ENCODE data around the gene ALDH3B1.
"Not testable (repeated sequence)": the region's sequence is repeated elsewhere in the genome, so short reads cannot be mapped to it uniquely, and the experiment has no call there.

ALDH3B1 gene

DNA sequence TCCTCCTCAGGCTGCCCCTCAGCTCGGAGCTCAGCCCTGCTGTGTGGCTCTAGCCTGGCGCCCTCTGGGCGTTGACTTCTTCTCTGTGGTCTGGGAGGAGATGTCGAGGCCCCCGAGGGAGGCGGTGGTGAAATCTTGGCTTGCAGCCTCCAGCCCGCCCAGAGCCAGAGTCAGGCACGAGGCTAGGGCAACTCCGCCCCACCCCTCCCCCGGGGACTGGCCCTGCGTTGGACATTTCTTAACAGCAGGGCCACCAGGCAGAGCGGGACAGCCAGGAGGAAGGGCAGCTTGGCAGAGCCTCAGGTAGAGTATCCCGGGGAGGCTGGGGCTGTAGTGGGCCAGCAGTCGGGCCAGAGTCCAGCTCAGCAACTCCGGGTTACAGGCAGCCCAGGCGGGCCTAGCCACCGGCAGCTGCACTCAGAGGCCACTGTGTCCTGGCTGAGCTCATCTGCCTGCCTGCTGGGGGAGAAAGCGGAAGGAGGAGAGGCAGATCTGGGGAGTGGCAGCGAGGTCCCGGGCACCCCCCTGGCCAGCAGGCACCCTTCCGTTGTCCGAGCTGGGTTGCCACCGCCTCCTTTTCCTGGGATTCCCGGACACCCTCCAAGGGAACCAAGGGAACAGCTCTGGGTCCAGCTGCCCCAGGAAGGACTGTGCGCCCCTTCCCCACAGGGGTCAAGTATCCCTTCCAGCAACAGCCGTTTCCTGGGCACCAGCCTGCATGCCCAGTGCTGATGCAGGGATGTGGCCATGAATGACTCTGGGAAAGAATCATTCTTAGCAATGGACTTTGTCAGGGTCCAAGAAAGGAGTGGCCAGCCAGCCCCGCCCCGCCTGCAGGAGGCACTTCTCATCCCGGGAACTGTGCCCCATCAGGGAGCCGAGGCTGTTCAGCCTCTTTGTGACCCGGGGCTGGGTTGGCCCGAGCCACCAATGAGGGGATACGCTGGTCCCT is at the start of gene ALDH3B1:
ALDH3B1 (plus strand) TSS at position 238 of the 952 bp plus-strand sequence. CDS start 4,971 bp downstream, outside the sequence.
- DNase-seq, result peak; percentile 32

DNA sequence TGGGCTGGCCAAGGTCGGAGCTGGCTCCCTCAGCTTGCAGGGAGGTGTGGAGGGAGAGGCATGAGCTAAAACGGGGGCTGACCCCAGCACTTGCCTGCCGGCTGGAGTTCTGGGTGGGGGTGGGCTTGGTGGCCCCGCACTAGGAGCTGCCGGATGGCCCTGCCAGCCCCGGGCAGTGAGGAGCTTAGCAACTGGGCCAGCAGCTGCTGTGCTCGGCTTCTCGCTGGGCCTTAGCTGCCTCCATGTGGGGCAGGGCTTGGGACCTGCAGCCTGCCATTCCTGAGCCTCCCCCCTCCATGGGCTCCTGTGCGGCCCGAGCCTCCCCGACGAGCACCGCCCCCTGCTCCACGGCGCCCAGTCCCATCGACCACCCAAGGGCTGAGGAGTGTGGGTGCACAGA is 46.9 kb upstream of the ALDH3B1 start:
- DNase-seq, result not testable (repeated sequence)

- DNase-seq, result not testable (repeated sequence)
Observed at GRCh38 chr11:67963879-67964278, 46.2 kb upstream of the ALDH3B1 start.

- not testable (repeated sequence) for DNase-seq
Observed at GRCh38 chr11:67964746-67965145, 45.4 kb upstream of the ALDH3B1 start.

DNA sequence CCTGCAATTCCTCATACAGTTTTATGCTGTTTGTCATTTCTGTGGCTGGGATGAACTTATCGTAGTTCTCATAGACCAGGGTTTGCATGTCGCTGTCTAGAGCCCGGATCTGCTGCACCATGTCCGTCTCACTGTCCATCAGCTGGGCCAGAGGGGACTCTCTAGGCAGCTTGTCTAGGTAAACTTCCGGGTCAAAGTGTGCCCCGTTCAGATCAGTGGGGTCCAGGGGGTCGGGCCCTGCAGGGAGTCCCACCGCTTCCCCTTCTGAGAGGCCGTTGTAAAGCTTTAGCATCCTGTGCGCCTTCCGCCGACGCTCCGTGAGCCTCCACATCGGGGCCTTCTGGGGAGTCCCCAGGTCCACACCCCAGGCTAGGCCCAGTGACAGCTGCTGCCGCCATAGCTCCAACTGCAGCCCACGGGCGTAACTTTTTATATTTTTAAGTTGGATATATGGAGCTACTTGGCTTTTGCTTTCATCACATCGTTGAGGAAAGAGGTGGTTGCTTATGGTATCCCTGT is 44.2 kb upstream of the ALDH3B1 start:
- not testable (repeated sequence) for DNase-seq

DNA sequence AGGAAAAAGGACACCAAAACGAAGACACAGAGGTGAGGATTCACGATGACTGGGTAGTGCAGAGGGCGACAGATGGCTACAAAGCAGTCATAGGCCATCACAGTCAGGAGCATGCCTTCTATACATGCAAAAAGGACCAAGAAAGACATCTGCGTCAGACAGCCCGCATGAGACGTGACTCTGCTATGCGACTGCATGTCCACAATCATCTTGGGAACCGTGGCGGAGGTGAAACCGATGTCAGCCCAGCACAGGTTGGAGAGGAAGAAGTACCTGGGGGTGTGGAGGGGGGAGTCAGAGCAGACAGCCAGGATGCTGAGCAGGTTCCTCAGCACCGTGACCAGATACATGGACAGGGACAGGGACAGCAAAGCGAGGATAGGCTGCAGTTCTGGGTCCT is 35.4 kb upstream of the ALDH3B1 start:
- not testable (repeated sequence) for DNase-seq

GRCh38 chr11:67978766-67979418 is 31.2 kb upstream of the ALDH3B1 start:
- not testable (repeated sequence) for DNase-seq

DNA sequence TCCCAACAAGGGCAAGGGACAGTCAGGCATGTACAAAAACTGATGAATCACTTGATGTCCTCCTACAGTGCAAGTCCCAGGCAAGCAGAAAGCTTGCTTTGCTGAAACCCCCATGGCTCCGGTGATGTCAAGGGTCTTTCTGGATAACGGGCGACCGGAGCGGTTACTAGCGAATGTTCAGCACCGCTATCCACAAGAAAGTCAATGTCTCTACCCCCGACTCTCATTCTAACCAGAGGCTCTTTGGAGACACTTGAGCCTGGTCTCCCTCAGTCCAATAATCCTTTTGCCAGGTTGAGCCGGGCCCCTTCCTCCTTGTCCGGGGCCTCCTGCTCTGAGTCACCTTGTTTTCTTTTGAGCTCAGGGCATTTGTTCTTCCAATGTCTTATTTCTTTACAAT is 28.9 kb upstream of the ALDH3B1 start:
- DNase-seq, result not testable (repeated sequence)

- not testable (repeated sequence) for DNase-seq
Observed at GRCh38 chr11:67982255-67982857, 27.8 kb upstream of the ALDH3B1 start.

- DNase-seq, result no peak
Observed at GRCh38 chr11:67983951-67984350, 26.2 kb upstream of the ALDH3B1 start.

GRCh38 chr11:67985302-67985701 is 24.8 kb upstream of the ALDH3B1 start:
- DNase-seq, result not testable (repeated sequence)

- DNase-seq, result not testable (repeated sequence)
Observed at GRCh38 chr11:67990546-67991346, 19.4 kb upstream of the ALDH3B1 start.

DNA sequence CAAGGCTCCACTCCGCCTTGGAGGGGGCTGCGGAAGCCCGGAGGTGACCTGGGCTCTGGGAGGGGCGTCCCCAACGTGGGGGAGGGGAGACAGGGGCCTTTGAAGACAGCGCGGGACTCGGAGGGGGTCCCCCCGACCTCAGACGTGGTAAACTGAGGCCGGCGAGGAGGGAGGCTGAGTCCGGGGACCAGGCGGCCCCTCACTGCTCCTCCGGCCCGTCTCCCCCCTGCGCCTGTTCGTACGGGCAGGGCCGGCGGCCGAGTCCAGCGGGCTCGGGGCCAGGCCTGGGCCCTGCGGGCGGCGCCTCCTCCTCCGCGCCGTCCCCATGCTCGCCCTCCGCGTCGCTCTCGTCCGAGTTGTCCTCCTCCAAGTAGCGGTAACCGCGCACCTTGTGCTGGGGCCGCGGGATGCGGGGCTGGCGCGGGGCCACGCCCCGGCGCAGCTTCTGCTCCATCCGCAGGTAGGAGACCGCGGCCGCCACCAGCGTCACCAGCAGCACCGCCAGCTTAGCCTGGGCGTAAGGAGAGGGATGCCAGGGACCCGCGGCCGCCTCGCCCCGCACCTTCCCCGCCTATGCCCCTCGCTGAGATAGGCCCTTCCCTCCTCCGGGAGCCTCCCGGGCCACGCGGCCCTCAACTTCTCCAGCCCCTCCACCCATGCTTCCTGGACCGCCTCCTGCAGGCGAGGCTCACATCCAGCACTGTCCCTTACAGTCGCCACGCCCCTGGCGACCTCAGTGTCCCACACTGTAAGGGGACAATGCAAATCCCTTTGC is 18.6 kb upstream of the ALDH3B1 start:
- DNase-seq, result not testable (repeated sequence)

- not testable (repeated sequence) for DNase-seq
Observed at GRCh38 chr11:67993821-67994220, 16.3 kb upstream of the ALDH3B1 start.

- not testable (repeated sequence) for DNase-seq
Observed at GRCh38 chr11:67994387-67994786, 15.7 kb upstream of the ALDH3B1 start.

GRCh38 chr11:67995129-67995528 is 15.0 kb upstream of the ALDH3B1 start:
- not testable (repeated sequence) for DNase-seq

DNA sequence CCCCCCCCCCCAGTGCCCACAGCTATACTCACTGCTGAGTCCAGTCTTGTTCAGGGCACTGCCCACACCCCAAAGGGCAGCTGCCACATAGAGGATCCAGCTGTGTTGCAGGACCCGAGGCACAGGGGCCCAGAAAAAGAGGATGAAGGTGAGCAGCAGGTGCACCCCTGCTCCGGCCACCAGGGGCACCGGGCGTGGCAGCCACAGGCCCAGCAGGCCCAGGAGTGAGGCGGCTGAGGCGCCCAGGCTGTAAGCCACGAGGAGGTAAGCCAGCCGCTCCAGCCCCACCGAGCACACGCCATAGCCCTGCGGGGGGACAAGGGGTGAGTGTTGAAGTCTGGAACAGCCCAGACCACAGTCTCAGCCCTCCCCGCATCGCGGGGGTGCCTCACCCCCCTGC is 14.5 kb upstream of the ALDH3B1 start:
- DNase-seq, result not testable (repeated sequence)

DNA sequence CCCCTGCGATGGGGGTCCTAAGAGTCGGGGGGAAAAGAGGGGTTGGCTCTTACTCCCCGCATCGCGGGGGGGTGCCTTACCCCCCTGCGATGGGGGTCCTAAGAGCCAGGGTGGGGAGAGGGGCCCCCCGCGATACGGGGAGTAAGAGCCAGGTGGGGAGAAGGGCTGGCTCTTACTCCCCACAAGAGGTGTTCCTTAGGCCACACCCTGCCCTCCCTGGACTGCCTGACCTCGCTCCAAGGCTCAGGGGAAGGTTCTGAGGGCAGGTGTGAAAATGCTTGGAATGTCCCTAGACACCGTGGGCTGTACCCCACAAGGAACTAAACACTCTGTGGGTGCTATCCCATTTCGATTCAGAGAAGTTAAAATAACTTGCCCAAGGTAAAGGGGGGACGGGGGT is 14.1 kb upstream of the ALDH3B1 start:
- no peak for DNase-seq

GRCh38 chr11:67996622-67997474 is 13.3 kb upstream of the ALDH3B1 start:
- DNase-seq, result no peak

DNA sequence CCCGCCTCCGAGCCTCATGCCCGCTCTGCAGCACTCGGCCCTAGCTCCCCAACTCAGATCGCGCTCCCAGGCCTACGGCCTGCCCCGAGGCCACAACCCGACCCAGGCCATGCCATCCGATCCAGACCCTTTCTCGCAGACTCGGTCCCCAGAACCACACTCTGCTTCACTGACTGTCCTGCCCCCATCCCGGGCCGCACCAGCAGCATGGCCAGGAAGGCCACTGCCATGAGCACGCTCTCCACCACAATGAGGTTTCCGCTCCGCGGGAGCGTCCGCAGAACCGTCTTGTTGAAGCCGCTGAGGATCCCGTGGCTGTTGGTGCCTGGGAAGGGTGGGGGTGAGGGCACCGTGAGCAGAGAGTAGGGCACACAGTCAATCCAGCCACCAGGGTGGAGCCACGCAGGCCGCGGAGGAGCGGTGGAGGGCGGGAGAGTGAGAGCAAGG is 12.6 kb upstream of the ALDH3B1 start:
- DNase-seq, result no peak
